C4-2B (cell line): ENCODE measurements around the gene CENPX.
A peak's percentile ranks its signal among the peaks of the same experiment; 100 is the strongest.
"Not testable (repeated sequence)": the region's sequence is repeated elsewhere in the genome, so short reads cannot be mapped to it uniquely, and the experiment has no call there.

ENCODE experiments used
- H3K27ac ChIP-seq: fragments of 450-650 bp; 2 replicates; pipeline ENCODE4 v1.5.1; 2017
- CTCF ChIP-seq: fragments of 450-650 bp; conservative IDR thresholded peaks from 2 replicates; pipeline ENCODE4 v1.5.1; 2017; ENCODE audit warnings: mild to moderate bottlenecking
- ZFX ChIP-seq: fragments of 450-650 bp; IDR thresholded peaks from 2 replicates; pipeline ENCODE4 v1.6.1; 2017

Gene CENPX

DNA sequence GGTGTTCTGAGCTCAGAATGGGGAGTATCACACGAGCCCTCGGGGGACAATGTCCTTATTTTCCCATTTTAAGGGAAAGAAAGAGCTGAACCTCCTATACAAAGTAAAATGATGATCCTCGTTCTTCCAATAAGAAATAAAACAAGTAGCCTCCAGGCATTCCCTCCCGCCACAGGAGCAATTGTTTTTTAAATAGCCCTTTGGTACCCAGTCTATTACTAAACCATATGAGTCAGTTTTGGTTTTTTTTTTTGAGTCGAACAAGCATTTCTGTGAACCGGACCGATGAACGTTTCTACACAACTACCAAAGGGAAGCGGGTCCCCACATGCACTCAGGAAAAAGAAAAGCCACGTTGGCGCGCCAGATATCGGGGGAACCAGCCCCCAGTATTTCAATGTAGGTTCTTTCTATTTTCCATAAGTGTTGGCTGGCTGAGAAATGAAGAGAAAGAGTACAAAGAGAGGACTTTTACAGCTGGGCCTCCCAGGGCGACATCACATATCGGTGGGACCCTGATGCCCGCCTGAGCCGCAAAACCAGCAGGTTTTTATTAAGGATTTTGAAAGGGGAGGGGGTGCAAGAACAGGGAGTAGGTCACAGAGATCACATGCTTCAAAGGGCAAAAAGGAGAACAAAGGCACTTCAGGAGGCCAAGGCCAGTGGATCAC lies 18.6 kb upstream of the CENPX start:
- TF ChIP-seq ZFX (no peak), CTCF (no peak)

GRCh38 chr17:82039695-82040299 lies 17.1 kb upstream of the CENPX start:
- no peak for TF ChIP-seq ZFX
- peak overlapping the region; percentile 0; the same call in 1 of the 2 replicates for H3K27ac ChIP-seq

More for the DNA sequence above, 18.6 kb upstream of the CENPX start:
- H3K27ac ChIP-seq, result no peak overlapping the region

- H3K27ac ChIP-seq, result not testable (repeated sequence)
Measured at GRCh38 chr17:82038796-82039409, 16.2 kb upstream of the CENPX start.

DNA sequence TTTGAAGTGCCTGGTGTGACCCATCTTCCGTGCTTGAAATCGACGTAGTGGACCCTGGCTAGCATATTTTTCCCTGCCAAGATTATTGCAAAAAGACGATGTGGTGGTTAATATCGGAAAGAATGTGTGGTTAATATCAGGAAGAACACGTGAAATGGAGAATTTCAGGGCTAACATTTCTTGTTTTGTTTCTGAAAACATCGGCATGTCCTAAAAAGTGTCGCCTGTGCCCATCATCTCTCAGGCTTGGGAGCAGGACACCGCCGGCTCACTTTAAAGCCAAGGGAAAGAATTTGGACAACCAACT lies 15.2 kb upstream of the CENPX start:
- H3K27ac ChIP-seq, result peak overlapping the region; percentile 86
- TF ChIP-seq CTCF (no peak), ZFX (no peak)

DNA sequence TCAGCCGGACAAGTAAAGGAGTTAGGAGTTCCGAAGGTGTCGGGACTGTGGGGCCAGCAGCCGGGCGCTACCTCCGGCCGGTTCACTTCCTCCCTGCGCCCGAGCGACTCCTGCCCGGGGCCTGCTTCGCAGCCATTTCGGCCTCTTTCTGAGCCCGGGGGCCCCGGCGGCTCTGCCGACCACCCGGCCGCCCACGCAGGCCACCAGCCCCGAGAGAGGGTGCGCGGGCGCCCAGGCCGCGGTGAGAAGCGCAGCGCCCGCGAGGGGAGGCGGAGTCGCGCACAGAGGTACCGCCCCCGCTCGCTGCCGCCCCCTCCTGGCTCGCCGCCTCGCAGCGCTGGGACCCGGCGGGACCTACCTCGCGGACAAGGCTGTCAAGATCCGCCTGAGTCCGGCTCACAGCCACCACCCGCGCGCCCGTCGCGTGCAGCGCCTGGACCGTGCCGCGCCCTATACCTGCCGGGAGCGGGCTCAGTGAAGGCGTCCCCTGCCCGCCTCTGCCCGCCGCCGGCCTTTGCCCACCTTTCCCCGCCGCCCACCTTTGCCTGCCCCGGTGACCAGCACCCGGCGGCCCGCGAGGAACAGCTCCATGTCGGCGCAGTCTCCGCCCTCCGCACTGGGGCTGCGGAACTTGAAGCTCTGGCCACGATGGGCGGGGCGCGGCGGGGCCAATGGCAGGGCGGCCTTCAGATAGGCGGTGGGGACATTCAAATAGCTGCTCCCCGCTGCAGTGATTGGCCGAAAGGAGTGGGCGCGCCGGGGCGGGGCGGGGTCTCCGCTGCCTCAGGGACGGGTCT lies 14.6 kb upstream of the CENPX start, which contains the start of gene DCXR:
Gene DCXR (minus strand): TSS at position 606 of the 797 bp plus-strand sequence. CDS start 15 bp downstream, at position 591.
- TF ChIP-seq ZFX (peak; percentile 84; the same call in 1 of the 2 replicates), CTCF (peak; percentile 96)
- H3K27ac ChIP-seq, result peak within 1 kb of the TSS; percentile 86

GRCh38 chr17:82036634-82037091 lies 14.0 kb upstream of the CENPX start:
- TF ChIP-seq ZFX (no peak), CTCF (no peak)
- H3K27ac ChIP-seq, result peak overlapping the region; percentile 86

GRCh38 chr17:82035956-82036633 lies 13.4 kb upstream of the CENPX start:
- TF ChIP-seq CTCF (no peak), ZFX (no peak)
- peak overlapping the region; percentile 86 for H3K27ac ChIP-seq
